Measurements from ENCODE around the gene PARD6A.

PARD6A gene

DNA sequence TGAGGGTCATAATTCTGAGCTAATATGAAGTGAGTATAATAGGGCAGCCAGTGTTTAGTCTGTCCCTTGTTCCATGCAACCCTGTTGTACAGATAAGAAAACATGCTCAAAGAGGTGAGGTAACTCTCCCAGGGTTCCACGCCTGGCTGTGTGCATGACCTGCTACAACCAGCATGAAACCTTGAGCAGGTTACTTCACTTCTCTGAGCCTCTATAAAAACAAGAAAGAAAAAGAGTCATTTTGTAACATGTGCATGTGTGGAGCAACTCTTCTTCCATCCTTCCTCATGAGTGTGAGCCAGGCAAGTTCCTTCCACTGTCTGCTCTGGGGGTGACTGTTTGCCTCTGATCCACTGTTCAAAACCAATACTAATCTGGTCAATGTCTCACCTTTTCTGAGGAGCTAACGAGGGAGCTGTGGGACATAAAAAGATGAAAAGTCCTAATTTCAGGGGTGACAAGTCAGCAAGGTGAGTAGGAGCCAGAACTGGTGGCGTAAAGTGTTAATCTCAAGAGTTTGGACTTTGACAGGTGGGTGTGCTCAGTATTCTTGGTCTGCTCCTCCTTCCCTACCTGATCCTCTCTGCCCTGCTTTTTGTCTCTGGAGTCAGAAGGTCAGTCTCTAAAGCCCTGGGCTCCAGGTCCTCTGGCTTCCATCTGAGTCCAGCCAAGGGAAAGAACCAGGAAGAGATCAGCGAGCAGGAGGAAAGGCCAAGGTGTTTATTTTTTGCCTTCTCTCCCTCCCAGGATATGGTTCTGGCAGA, 36.8 kb downstream of the PARD6A start:
- DNase-seq = peak; percentile 20

DNA sequence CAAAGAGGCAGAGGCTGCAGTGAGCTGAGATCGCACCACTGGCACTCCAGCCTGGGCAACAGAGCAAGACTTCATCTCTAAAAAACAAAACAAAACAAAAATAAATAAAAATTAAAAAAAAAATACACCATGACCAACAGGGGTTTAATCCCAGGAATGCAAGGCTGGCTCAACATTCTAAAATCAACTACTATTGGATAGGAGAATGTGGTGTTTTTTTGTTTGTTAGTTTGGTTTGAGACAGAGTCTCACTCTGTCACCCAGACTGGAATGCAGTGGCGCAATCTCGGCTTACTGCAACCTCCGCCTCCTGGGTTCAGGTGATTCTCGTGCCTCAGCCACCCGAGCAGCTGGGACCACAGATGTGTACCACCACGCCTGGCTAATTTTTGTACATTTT, 38.5 kb downstream of the PARD6A start:
- peak; percentile 17 for DNase-seq

DNA sequence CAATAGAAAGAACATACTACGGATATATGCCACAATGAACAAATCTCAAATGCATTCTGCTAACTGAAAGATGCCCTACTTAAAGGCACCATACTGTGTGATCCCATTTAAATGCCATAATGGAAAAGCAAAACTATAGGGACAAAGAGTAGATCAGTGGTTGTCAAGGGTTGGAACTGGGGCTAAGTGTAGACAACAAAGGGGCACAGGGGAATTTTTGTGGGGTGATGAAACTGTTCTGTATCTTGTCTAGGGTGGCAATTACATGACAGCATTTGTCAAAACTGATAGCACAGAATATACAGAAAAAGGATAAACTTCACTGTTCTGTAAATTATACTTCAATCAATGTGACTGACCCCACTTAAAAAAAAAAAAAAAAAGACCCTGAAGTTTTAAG, 40.7 kb downstream of the PARD6A start:
- no peak for DNase-seq

DNA sequence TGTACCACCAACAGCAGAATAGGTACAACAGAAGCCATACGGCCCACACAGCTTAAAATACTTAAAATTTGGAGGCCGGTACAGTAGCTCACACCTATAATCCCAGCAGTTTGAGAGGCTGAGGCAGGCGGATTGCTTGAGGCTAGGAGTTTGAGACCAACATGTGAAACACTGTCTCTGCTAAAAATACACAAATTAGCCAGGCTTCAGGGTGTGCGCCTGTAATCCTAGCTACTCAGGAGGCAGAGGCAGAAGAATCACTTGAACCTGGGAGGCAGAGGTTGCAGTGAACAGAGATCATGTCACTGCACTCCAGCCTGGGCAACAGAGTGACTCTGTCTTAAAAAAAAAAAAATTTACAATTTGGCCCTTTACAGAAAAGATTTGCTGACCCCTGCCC, 41.4 kb downstream of the PARD6A start:
- no peak for DNase-seq

DNA sequence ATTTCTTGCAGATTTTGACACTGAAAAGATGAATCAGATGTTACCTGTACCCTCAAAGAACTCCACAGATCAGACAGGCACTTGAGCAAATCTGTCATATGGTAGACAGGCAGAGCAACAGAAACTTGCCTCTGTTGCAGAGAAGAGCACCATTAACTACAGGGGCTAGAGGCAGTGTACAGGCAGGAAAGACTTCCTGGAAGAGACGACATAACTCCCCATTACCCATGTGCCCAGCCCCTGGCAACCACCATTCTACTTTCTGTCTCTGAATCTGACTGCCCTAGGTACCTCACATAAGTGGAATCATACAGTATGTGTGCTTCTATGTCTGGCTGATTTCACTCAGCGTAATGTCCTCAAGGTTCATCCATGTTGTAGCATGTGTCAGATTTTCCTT, 42.9 kb downstream of the PARD6A start:
- no peak for DNase-seq

DNA sequence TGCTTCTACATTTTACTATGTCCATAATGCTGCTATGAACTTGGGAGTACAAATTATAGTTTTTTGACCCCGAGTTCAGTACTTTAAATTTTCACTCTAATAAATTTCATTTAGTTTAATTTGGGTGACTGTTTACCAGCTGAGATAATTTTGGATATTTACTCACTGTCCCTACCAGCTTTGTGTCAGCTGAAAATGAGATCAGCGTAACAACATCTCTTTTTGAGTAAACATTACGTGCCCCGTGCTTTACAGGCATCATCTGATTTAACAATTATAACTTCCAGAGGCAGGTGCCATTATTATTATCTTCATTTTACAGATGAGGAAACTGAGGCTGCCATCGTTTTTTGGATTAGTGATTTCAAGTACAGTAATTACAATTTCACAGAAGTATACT, 43.4 kb downstream of the PARD6A start:
- DNase-seq = no peak

DNA sequence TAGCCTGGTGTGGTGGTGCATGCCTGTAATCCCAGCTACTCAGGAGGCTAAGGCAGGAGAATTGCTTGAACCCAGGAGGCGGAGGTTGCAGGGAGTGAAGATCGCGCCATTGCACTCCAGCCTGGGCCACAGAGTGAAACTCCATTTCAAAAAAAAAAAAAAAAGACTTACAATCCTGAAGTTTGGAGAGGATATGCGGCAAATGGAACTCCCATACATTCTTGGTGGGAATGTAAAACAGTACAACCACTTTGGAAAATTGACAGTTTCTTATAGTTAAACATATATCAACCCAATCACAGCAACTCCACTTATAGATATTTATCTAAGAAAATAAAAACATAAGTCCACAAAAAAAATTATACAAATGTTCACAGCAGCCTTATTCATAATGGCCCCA, 46.5 kb downstream of the PARD6A start:
- no peak for DNase-seq

DNA sequence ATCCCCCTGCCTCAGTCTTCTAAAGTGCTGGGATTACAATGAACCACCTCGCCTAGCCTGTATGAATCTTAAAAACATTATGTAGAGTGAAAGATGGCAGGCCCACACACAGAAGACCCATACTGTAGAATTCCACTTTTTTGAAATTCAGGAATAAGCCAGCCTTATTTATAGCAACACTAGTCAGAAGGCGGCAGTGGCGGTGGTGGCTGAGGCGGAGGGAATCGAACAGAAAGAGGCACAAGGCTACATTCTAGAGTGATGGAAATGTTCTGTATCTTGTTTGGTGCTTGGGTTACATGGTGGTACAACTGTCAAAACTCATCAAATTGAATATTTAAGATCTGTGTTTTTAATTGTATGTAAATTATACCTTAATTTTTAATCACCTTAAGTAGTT, 47.0 kb downstream of the PARD6A start:
- DNase-seq = no peak

DNA sequence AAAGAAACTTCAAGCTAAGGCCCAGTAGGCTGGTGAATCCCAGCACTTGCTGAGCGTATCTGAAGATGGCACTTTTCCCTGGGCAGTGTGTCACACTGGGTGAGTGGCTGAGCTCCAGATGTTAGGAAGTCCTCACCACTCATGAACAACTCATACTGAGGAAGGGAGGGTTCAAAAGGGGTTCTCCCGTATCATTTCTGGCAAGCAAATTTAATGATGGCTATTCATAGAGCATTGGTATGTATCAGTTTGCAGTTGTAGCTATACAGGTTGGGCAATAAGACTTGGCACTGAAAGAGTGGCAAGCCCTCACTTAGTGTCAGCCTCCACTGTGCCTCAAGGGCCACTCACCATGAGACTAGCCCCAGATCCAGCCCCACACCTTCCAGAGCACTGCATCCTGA, 47.6 kb downstream of the PARD6A start:
- no peak for DNase-seq

DNA sequence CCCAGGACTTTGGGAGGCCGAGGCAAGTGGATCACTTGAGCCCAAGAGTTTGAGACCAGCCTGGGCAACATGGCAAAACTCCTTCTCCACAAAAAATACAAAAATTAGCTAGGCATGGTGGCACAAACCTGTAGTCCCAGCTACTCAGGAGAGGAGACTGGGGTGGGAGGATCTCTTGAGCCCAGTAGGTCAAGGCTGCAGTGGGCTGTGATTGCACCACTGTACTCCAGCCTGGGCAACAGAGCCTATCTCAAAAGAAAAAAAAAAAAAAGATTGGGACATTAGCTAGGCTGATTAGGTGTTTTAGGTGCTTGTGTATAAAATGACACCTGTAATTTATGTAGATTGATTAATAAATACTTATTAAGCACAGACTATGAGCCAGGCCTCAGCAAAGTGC, 48.3 kb downstream of the PARD6A start:
- DNase-seq = no peak

DNA sequence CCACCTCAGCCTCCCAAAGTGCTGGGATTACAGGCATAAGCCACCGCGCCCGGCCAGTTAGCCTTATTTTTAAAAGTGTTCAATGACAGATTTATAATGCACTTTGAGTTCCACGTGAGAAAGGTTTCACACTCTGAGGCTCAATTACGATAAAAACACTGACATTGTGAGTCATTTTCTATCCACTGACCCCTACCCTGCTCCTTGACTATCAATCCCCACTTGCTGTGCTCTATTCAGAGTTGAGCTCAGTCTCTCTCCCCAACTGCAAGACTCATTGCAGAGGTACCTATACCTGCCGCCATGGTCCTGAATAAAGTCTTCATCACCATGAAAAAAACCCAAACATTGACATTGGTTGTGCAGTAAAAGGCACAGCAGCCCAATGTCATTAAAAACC, 49.8 kb downstream of the PARD6A start:
- no peak for DNase-seq

Data from hematopoietic multipotent progenitor cell treated with erythropoietin and hydrocortisone succinate and interleukin-3 and kit ligand, for 4 days (in vitro differentiated cells).